Measurements from ENCODE around the gene APOF. TPM values are rescaled to one million over a fixed set of nuclear protein-coding genes. Genes with fewer than 3 reads are reported as not detected.

APOF gene
- total RNA-seq, 2 donors from 2014 or later: not detected

DNA sequence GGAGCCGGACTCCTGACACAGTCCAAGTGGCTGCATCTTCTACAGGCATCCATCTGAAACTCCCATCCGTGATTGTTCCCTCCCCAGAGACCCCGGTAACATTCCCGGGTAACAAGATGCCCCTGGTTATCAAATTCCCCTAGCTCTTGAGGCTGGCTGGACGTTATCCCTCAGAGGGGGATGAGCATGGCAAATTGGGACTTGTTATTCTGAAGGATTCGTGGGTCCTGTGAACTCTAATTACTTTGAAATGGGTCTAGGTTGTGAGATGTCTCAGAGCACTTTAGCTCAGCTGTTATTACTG lies 28.2 kb downstream of the APOF start:
- Histone ChIP-seq H3K27ac (ENCODE audit: low read depth, low read length) (peak overlapping the region; percentile 47), H3K4me3 (ENCODE audit: low read length) (peak overlapping the region; percentile 91), H3K27me3 (ENCODE audit: control insufficient read depth, insufficient read depth, low read length, poor library complexity, severe bottlenecking) (no peaks in the 10 kb centered on the region), H3K9me3 (ENCODE audit: control insufficient read depth, low read length) (no peaks in the 10 kb centered on the region), H3K9ac (ENCODE audit: extremely low read depth, low read length, poor library complexity, severe bottlenecking) (peak overlapping the region; percentile 81), H3K4me1 (ENCODE audit: control insufficient read depth, insufficient read depth, low read length) (no peaks in the 10 kb centered on the region), H3K36me3 (ENCODE audit: control insufficient read depth, insufficient read depth, low read length) (no peaks in the 10 kb centered on the region)
- Mint-ChIP-seq H3K36me3 (ENCODE audit: low read depth) (peaks cover 3% of the 10 kb centered on the region), H3K27ac (peak overlapping the region; percentile 99), H3K9me3 (no peaks in the 10 kb centered on the region), H3K4me3 (peak overlapping the region; percentile 82), H3K4me1 (peaks cover 18% of the 10 kb centered on the region), H3K27me3 (ENCODE audit: insufficient read depth) (no peaks in the 10 kb centered on the region)
- no peak for TF ChIP-seq CTCF (conservative IDR thresholded peaks at IDR 0.05)
- DNase-seq: no peak
- 16 to 24% methylated on average over 3 to 6 of the region's 6 CpGs for WGBS, 2 experiments (ENCODE audit: insufficient coverage in 1 of 2, insufficient read length in 1 of 2)

DNA sequence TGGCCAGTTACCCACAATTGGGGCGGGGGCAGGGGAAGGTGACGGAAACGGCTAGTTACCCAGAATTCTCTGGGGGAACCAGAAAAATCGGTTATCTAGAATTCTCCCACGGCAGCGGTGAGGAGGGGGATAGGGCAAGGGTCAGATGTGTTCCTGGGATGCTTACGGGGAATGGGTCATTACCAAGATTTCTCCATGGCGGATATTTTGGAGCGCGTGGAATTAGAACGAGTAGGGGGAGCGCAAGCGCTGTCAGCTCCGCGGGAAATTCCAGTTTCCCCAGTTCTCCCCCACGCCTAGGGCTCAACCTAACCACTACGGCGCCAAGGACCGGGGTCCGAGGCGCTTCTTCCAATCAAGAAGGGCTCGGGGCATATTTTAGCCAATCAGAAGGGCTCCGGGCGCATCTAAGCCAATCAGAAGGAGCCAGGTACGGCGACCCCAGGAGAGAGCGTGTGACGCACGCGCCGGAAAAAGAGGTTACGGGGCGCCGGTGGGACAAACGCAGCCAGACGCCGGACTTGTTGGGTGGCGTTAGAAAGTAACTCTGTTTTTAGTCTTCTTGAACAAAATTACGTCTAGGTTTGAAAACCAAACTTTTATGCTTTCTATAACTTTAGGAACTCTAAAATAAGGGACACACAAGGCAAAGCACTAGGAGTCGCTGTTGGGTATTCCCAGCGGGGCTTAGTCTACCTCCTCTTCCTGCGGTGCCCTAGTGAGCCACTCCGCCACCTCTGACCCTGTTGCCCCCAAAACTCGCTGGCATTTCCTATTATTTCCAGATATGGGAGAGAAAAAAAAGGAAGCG lies 28.8 kb downstream of the APOF start, which contains the start of gene PAN2:
PAN2 (minus strand) TSS at position 322 of the 811 bp plus-strand sequence. CDS start 906 bp downstream, outside the sequence.
- no peaks in the 10 kb centered on the region for H3K27me3 Mint-ChIP-seq (ENCODE audit: insufficient read depth)
- peak within 1 kb of the TSS; percentile 86 for H3K27ac ChIP-seq (ENCODE audit: low read depth, low read length)
- no peaks in the 10 kb centered on the region for H3K36me3 ChIP-seq (ENCODE audit: control insufficient read depth, insufficient read depth, low read length)
- H3K4me1 ChIP-seq (ENCODE audit: control insufficient read depth, insufficient read depth, low read length): no peaks in the 10 kb centered on the region
- no peaks in the 10 kb centered on the region for H3K9me3 Mint-ChIP-seq
- peak within 1 kb of the TSS; percentile 82 for H3K4me3 Mint-ChIP-seq
- peaks cover 3% of the 10 kb centered on the region for H3K36me3 Mint-ChIP-seq (ENCODE audit: low read depth)
- H3K9ac ChIP-seq (ENCODE audit: extremely low read depth, low read length, poor library complexity, severe bottlenecking): peak within 1 kb of the TSS; percentile 81
- H3K4me3 ChIP-seq (ENCODE audit: low read length): peak within 1 kb of the TSS; percentile 91
- H3K4me1 Mint-ChIP-seq: peaks cover 12% of the 10 kb centered on the region
- WGBS, 2 experiments (ENCODE audit: insufficient coverage in 1 of 2, insufficient read length in 1 of 2): 0 to 2% methylated on average over 17 to 45 of the region's 45 CpGs
- no peaks in the 10 kb centered on the region for H3K9me3 ChIP-seq (ENCODE audit: control insufficient read depth, low read length)
- no peaks in the 10 kb centered on the region for H3K27me3 ChIP-seq (ENCODE audit: control insufficient read depth, insufficient read depth, low read length, poor library complexity, severe bottlenecking)
- peak within 1 kb of the TSS; percentile 99 for H3K27ac Mint-ChIP-seq
- peak; percentile 90 for TF ChIP-seq CTCF (conservative IDR thresholded peaks at IDR 0.05)
- DNase-seq: peak; percentile 99

GRCh38 chr12:56333197-56333678 lies 29.4 kb downstream of the APOF start:
- no peak for DNase-seq

More at GRCh38 chr12:56333197-56333678, 29.4 kb downstream of the APOF start:
- no peaks in the 10 kb centered on the region for H3K27me3 ChIP-seq (ENCODE audit: control insufficient read depth, insufficient read depth, low read length, poor library complexity, severe bottlenecking)
- H3K36me3 Mint-ChIP-seq (ENCODE audit: low read depth): peaks cover 3% of the 10 kb centered on the region
- peaks cover 8% of the 10 kb centered on the region for H3K4me1 Mint-ChIP-seq
- no peaks in the 10 kb centered on the region for H3K36me3 ChIP-seq (ENCODE audit: control insufficient read depth, insufficient read depth, low read length)
- 32% methylated on average over 6 of the region's 8 CpGs; no CpG with 5 or more reads in 1 of the 2 experiments for WGBS, 2 experiments (ENCODE audit: insufficient coverage in 1 of 2, insufficient read length in 1 of 2)
- TF ChIP-seq CTCF (conservative IDR thresholded peaks at IDR 0.05): no peak
- H3K4me3 ChIP-seq (ENCODE audit: low read length): peak overlapping the region; percentile 91
- no peaks in the 10 kb centered on the region for H3K9me3 ChIP-seq (ENCODE audit: control insufficient read depth, low read length)
- H3K27ac ChIP-seq (ENCODE audit: low read depth, low read length): peak overlapping the region; percentile 86
- H3K4me1 ChIP-seq (ENCODE audit: control insufficient read depth, insufficient read depth, low read length): no peaks in the 10 kb centered on the region
- H3K9me3 Mint-ChIP-seq: no peaks in the 10 kb centered on the region
- no peaks in the 10 kb centered on the region for H3K27me3 Mint-ChIP-seq (ENCODE audit: insufficient read depth)
- H3K4me3 Mint-ChIP-seq: peak overlapping the region; percentile 82
- peak overlapping the region; percentile 99 for H3K27ac Mint-ChIP-seq
- H3K9ac ChIP-seq (ENCODE audit: extremely low read depth, low read length, poor library complexity, severe bottlenecking): peak overlapping the region; percentile 81
